ENCODE results near the gene HOXD9. TPM values are rescaled to one million over a fixed set of nuclear protein-coding genes. Genes with fewer than 3 reads are reported as not detected.

Gene HOXD9
- polyA plus RNA-seq, 1 of the 3 experiments (the other 2 are of a cell fraction): 4.8 TPM

DNA sequence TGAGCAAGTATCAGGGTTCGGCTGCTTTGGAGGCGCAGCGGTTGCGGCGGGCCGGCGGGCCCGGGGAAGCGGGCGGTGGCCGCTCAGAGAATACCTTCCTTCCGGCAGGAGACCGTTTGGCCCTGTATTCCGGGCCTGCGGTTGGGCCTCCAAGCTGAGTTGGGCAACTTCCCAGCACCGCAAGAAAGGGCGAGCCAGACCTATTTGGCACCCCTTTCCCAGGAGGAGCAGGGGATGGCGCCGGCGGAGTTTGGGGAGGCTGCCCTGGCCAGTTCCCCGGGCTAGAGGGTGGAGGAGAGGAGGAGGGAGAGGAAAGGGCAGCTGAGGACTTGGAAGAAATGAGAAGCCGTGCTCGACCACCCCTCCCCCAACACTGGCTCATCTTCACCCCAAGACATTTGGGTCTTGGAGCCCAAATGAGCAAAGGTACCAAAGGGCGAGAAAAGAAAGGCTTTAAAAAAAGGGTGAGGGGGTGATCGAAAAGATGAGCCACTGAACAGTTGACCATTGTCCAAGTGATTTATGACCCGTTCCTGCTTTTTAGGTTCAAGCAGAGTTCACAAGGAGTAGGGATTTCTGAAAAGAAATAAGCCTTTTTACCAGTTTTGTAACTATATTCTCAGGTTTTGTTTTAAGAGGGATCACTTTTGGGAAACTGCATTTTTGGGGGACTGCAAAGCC, 43.0 kb downstream of the HOXD9 start:
- H3K4me2 ChIP-seq: no peak overlapping the region
- no peaks in the 10 kb centered on the region for H3K79me2 ChIP-seq (ENCODE audit: insufficient read depth)
- no peaks in the 10 kb centered on the region for H3K9me2 ChIP-seq
- no peak overlapping the region for H3K27ac ChIP-seq (ENCODE audit: low read depth in 2 of 2, low read length in 1 of 2)
- no peaks in the 10 kb centered on the region for H4K20me1 ChIP-seq (ENCODE audit: insufficient read depth)
- ChIA-PET POLR2A (no interaction called here), CTCF (interaction anchor here (1.2 to 1.7 kb wide), 2 partner anchors 50 to 389 kb away, joined by 3 to 4 read pairs; no protein-coding TSS in a partner anchor)
- TF ChIP-seq SIN3A (IDR thresholded peaks at IDR 0.05; ENCODE audit: borderline replicate concordance, low read depth, low read length) (no peak), POLR2AphosphoS5 (IDR thresholded peaks at IDR 0.05; ENCODE audit: low read depth, low read length) (no peak), JUND (IDR thresholded peaks at IDR 0.05) (no peak), TAF1 (IDR thresholded peaks at IDR 0.05; ENCODE audit: borderline replicate concordance, low read depth, low read length) (no peak), YY1 (IDR thresholded peaks at IDR 0.05; ENCODE audit: low read depth) (no peak), GABPA (IDR thresholded peaks at IDR 0.05; ENCODE audit: low read depth) (no peak), MAX (IDR thresholded peaks at IDR 0.05; ENCODE audit: low read depth) (no peak), IRF3 (IDR thresholded peaks at IDR 0.05; ENCODE audit: low read depth, low read length) (no peak), CHD2 (IDR thresholded peaks at IDR 0.05; ENCODE audit: low read length, partially characterized antibody) (no peak)
- DNase-seq: no peak
- no peaks in the 10 kb centered on the region for H3K27me3 ChIP-seq (ENCODE audit: insufficient read depth)
- no peak overlapping the region for H3K9ac ChIP-seq
- peaks cover 0 to 3% of the 10 kb centered on the region in 2 experiments for H3K36me3 ChIP-seq (replicated peaks in 1 of 2; ENCODE audit: control insufficient read depth in 1 of 2, insufficient read depth in 2 of 2, low read length in 1 of 2)
- H2AFZ ChIP-seq (ENCODE audit: low read depth): no peak overlapping the region
- peaks cover 0 to 8% of the 10 kb centered on the region in 2 experiments; a peak in 1 of 4 replicates for H3K4me1 ChIP-seq (ENCODE audit: control insufficient read depth in 1 of 2, insufficient read depth in 2 of 2, low read depth in 1 of 2, low read length in 1 of 2)
- no peaks in the 10 kb centered on the region for H3F3A ChIP-seq (replicated peaks; ENCODE audit: insufficient read depth)
- H3K4me3 ChIP-seq (ENCODE audit: low read depth in 2 of 2, low read length in 1 of 2): no peak overlapping the region
- H3K9me3 ChIP-seq: no peaks in the 10 kb centered on the region
- WGBS (ENCODE audit: low lambda C conversion rate): 91% methylated on average over 25 of the region's 26 CpGs

DNA sequence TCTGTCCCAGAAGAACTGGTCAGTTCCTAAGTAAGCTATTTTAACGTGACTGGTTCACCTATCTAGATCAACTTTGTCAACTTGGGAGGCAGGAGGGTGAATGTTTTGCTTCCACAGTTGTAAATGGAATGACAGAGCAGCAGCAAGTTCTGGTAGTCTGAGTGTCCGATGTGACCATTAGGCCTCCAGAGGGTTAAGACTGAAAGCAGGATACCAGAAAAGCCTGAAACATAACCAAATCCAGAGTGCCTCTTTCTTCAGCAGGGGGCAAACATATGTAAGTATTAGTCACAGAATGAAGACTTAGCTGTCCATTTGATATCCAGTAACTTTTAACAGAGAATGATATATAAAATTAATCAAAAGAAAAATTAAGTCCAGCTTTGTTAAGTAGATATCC, 43.8 kb downstream of the HOXD9 start:
- Histone ChIP-seq H3K9me3 (no peaks in the 10 kb centered on the region), H3K4me1 (ENCODE audit: control insufficient read depth in 1 of 2, insufficient read depth in 2 of 2, low read depth in 1 of 2, low read length in 1 of 2) (peaks cover 0 to 10% of the 10 kb centered on the region in 2 experiments; a peak in 1 of 4 replicates), H3K27me3 (ENCODE audit: insufficient read depth) (no peaks in the 10 kb centered on the region), H3K9ac (no peak overlapping the region), H3K27ac (ENCODE audit: low read depth in 2 of 2, low read length in 1 of 2) (no peak overlapping the region), H3K4me3 (ENCODE audit: low read depth in 2 of 2, low read length in 1 of 2) (no peak overlapping the region), H3K79me2 (ENCODE audit: insufficient read depth) (no peaks in the 10 kb centered on the region), H2AFZ (ENCODE audit: low read depth) (no peak overlapping the region), H3K9me2 (no peaks in the 10 kb centered on the region), H3F3A (replicated peaks; ENCODE audit: insufficient read depth) (no peaks in the 10 kb centered on the region), H3K36me3 (replicated peaks in 1 of 2; ENCODE audit: control insufficient read depth in 1 of 2, insufficient read depth in 2 of 2, low read length in 1 of 2) (peaks cover 0 to 3% of the 10 kb centered on the region in 2 experiments), H3K4me2 (no peak overlapping the region), H4K20me1 (ENCODE audit: insufficient read depth) (no peaks in the 10 kb centered on the region)
- 67% methylated on average over 2 of the region's 2 CpGs for WGBS (ENCODE audit: low lambda C conversion rate)
- TF ChIP-seq FOSL2 (IDR thresholded peaks at IDR 0.05; ENCODE audit: borderline replicate concordance, low read depth): no peak
- TF ChIP-seq CTCF (IDR thresholded peaks at IDR 0.05): no peak
- TF ChIP-seq GABPA (IDR thresholded peaks at IDR 0.05; ENCODE audit: low read depth): no peak
- TF ChIP-seq RCOR1 (IDR thresholded peaks at IDR 0.05; ENCODE audit: low read length): no peak
- TF ChIP-seq NRF1 (IDR thresholded peaks at IDR 0.05; ENCODE audit: low read depth, low read length): no peak
- TF ChIP-seq RAD21 (IDR thresholded peaks at IDR 0.05; ENCODE audit: low read length): no peak
- TF ChIP-seq MEF2A (IDR thresholded peaks at IDR 0.05; ENCODE audit: borderline replicate concordance, low read depth): no peak
- TF ChIP-seq, protein P1, sequence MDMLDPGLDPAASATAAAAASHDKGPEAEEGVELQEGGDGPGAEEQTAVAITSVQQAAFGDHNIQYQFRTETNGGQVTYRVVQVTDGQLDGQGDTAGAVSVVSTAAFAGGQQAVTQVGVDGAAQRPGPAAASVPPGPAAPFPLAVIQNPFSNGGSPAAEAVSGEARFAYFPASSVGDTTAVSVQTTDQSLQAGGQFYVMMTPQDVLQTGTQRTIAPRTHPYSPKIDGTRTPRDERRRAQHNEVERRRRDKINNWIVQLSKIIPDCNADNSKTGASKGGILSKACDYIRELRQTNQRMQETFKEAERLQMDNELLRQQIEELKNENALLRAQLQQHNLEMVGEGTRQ (IDR thresholded peaks at IDR 0.05; ENCODE audit: borderline replicate concordance, low read depth, low read length): no peak
- TF ChIP-seq ELF1 (IDR thresholded peaks at IDR 0.05): no peak
- TF ChIP-seq EP300 (IDR thresholded peaks at IDR 0.05; ENCODE audit: borderline replicate concordance in 1 of 2, low read depth in 1 of 2, low read length in 1 of 2): no peak
- no peak for TF ChIP-seq PBX3 (IDR thresholded peaks at IDR 0.05)
- ChIA-PET CTCF (no interaction called here), POLR2A (no interaction called here)
- DNase-seq: no peak
